NCI-H446 (cell line): ENCODE data around the gene ADAMTSL3.

ENCODE experiments used
- DNase-seq, 2 experiments: peaks; one replicate each; lab custom pipeline; 2025; lab: John Stamatoyannopoulos, UW

Gene ADAMTSL3

GRCh38 chr15:83708328-83708727 lies 54.4 kb downstream of the ADAMTSL3 start:
- DNase-seq: no peak

GRCh38 chr15:83709241-83709640 lies 55.3 kb downstream of the ADAMTSL3 start:
- no peak for DNase-seq

GRCh38 chr15:83709811-83710210 lies 55.9 kb downstream of the ADAMTSL3 start:
- DNase-seq: no peak

- DNase-seq: no peak
Observed at GRCh38 chr15:83710452-83710851, 56.5 kb downstream of the ADAMTSL3 start.

GRCh38 chr15:83711236-83711635 lies 57.3 kb downstream of the ADAMTSL3 start:
- no peak for DNase-seq

- no peak for DNase-seq
Observed at GRCh38 chr15:83713242-83713641, 59.3 kb downstream of the ADAMTSL3 start.

GRCh38 chr15:83714939-83715628 lies 61.2 kb downstream of the ADAMTSL3 start:
- no peak for DNase-seq

GRCh38 chr15:83716605-83717004 lies 62.7 kb downstream of the ADAMTSL3 start:
- no peak for DNase-seq

GRCh38 chr15:83717010-83717409 lies 63.1 kb downstream of the ADAMTSL3 start:
- DNase-seq: no peak

GRCh38 chr15:83720468-83720867 lies 66.5 kb downstream of the ADAMTSL3 start:
- DNase-seq: no peak

GRCh38 chr15:83721031-83721430 lies 67.1 kb downstream of the ADAMTSL3 start:
- no peak for DNase-seq

- DNase-seq: no peak
Observed at GRCh38 chr15:83721981-83722380, 68.1 kb downstream of the ADAMTSL3 start.

GRCh38 chr15:83723216-83723615 lies 69.3 kb downstream of the ADAMTSL3 start:
- DNase-seq: no peak

- DNase-seq: no peak
Observed at GRCh38 chr15:83732196-83732595, 78.3 kb downstream of the ADAMTSL3 start.

- DNase-seq: no peak
Observed at GRCh38 chr15:83732770-83733169, 78.8 kb downstream of the ADAMTSL3 start.

GRCh38 chr15:83733206-83733605 lies 79.3 kb downstream of the ADAMTSL3 start:
- DNase-seq: no peak

- no peak for DNase-seq
Observed at GRCh38 chr15:83733691-83734090, 79.8 kb downstream of the ADAMTSL3 start.

GRCh38 chr15:83734487-83734886 lies 80.6 kb downstream of the ADAMTSL3 start:
- DNase-seq: no peak

GRCh38 chr15:83739629-83740028 lies 85.7 kb downstream of the ADAMTSL3 start:
- no peak for DNase-seq

GRCh38 chr15:83745771-83746170 lies 91.8 kb downstream of the ADAMTSL3 start:
- no peak for DNase-seq

GRCh38 chr15:83746231-83746630 lies 92.3 kb downstream of the ADAMTSL3 start:
- no peak for DNase-seq

GRCh38 chr15:83747050-83747717 lies 93.3 kb downstream of the ADAMTSL3 start:
- no peak for DNase-seq

GRCh38 chr15:83747718-83748110 lies 93.8 kb downstream of the ADAMTSL3 start:
- DNase-seq: no peak
